Measurements from ENCODE around the gene LMAN2L. TPM values are rescaled to one million over a fixed set of nuclear protein-coding genes. Genes with fewer than 3 reads are reported as not detected.
A peak's percentile ranks its signal among the peaks of the same experiment; 100 is the strongest.

The LMAN2L gene
- total RNA-seq, 1 experiment from 2014 or later: 17.6 TPM

- no peaks in the 10 kb centered on the region for H3K79me2 ChIP-seq (ENCODE audit: insufficient read depth, low read length)
- Mint-ChIP-seq H3K4me1 (peaks cover 44 to 54% of the 10 kb centered on the region in 2 experiments), H3K9me3 (no peaks in the 10 kb centered on the region), H3K36me3 (ENCODE audit: insufficient read depth in 1 of 3, low read depth in 3 of 3) (peaks cover 0 to under 1% (median 0%) of the 10 kb centered on the region in 3 experiments; a peak in 1 of 7 replicates), H3K27me3 (ENCODE audit: low read depth) (peaks cover 19% of the 10 kb centered on the region), H3K4me3 (peak overlapping the region; percentile 70 to 78), H3K27ac (peak overlapping the region in 2 of 3 experiments; percentile 42 to 77; a peak in 2 of 7 replicates)
- H4K20me1 ChIP-seq (ENCODE audit: control insufficient read depth, insufficient read depth, insufficient read length): no peaks in the 10 kb centered on the region
- peak overlapping the region; percentile 16 for H3K9ac ChIP-seq (ENCODE audit: extremely low read depth, insufficient read length, low read length)
- no peak overlapping the region for H3K27ac ChIP-seq (ENCODE audit: insufficient read length, low read depth, low read length)
- WGBS (ENCODE audit: extremely low coverage, insufficient read length, low lambda C conversion rate): no CpG with 5 or more reads among the region's 59 CpGs
- no peak overlapping the region for H2AFZ ChIP-seq (ENCODE audit: low read length)
- H3K14ac ChIP-seq (ENCODE audit: insufficient read depth, low read length): peak overlapping the region; percentile 19
- H2BK5ac ChIP-seq (ENCODE audit: insufficient read length, low read length): no peak overlapping the region
- TF ChIP-seq, protein P1, sequence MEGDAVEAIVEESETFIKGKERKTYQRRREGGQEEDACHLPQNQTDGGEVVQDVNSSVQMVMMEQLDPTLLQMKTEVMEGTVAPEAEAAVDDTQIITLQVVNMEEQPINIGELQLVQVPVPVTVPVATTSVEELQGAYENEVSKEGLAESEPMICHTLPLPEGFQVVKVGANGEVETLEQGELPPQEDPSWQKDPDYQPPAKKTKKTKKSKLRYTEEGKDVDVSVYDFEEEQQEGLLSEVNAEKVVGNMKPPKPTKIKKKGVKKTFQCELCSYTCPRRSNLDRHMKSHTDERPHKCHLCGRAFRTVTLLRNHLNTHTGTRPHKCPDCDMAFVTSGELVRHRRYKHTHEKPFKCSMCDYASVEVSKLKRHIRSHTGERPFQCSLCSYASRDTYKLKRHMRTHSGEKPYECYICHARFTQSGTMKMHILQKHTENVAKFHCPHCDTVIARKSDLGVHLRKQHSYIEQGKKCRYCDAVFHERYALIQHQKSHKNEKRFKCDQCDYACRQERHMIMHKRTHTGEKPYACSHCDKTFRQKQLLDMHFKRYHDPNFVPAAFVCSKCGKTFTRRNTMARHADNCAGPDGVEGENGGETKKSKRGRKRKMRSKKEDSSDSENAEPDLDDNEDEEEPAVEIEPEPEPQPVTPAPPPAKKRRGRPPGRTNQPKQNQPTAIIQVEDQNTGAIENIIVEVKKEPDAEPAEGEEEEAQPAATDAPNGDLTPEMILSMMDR (conservative IDR thresholded peaks at IDR 0.05): peak; percentile 63; the same call in 2 of the 3 replicates
- no peak overlapping the region for H3T11ph ChIP-seq (ENCODE audit: low read length)
- H4K91ac ChIP-seq (ENCODE audit: insufficient read length, low read depth, low read length): no peak overlapping the region
- peaks cover 2% of the 10 kb centered on the region; the same call in 1 of the 2 replicates for H3K27me3 ChIP-seq (ENCODE audit: insufficient read depth, low read length)
- no peak overlapping the region for H3K4ac ChIP-seq (ENCODE audit: low read depth, low read length)
- peaks cover 17% of the 10 kb centered on the region for H3K23me2 ChIP-seq (ENCODE audit: insufficient read length, low read depth, low read length, poor library complexity, severe bottlenecking)
- H3K23ac ChIP-seq (ENCODE audit: insufficient read length, low read depth, low read length): no peak overlapping the region
- no peak overlapping the region for H2BK120ac ChIP-seq (ENCODE audit: low read depth, low read length, poor library complexity, severe bottlenecking)
- peak overlapping the region; percentile 14 for H3K18ac ChIP-seq (ENCODE audit: insufficient read length, low read depth, low read length)
- no peaks in the 10 kb centered on the region for H3K9me3 ChIP-seq (ENCODE audit: control insufficient read depth, low read depth, low read length)
- peaks cover 8% of the 10 kb centered on the region; the same call in 1 of the 2 replicates for H3K4me1 ChIP-seq (ENCODE audit: insufficient read depth, low read length)
- no peak overlapping the region for H4K8ac ChIP-seq (replicated peaks; ENCODE audit: insufficient read length, low read depth, low read length)
- H4K5ac ChIP-seq (ENCODE audit: insufficient read length, low read depth, low read length): no peak overlapping the region
- H3K4me2 ChIP-seq (ENCODE audit: insufficient read depth, insufficient read length, low read length): peak overlapping the region; percentile 63
- H2BK12ac ChIP-seq (ENCODE audit: insufficient read length, low read depth, low read length): no peak overlapping the region
- peak; percentile 50 for DNase-seq
- no peak overlapping the region for H2BK20ac ChIP-seq (ENCODE audit: low read depth, low read length, poor library complexity, severe bottlenecking)
- H3K79me1 ChIP-seq (ENCODE audit: insufficient read depth, low read depth, low read length, poor library complexity, severe bottlenecking): no peaks in the 10 kb centered on the region
- no peak overlapping the region for H2AK5ac ChIP-seq (ENCODE audit: insufficient read length, low read length)
- H3K56ac ChIP-seq (ENCODE audit: insufficient read length, low read depth, low read length): no peak overlapping the region
- no peak overlapping the region for H2BK15ac ChIP-seq (ENCODE audit: low read depth, low read length)
These were observed 21.3 kb upstream of the LMAN2L start for GRCh38 chr2:96760986-96761832.

Measured in H9 (cell line).